Right cardiac atrium (tissue), 5 donors: ENCODE results near the gene TANGO6. TPM values are rescaled to one million over a fixed set of nuclear protein-coding genes. Genes with fewer than 3 reads are reported as not detected.

Source experiments
- ATAC-seq, 2 donors: fragments of 200-7000 bp; cut with Tn5 transposase; one replicate each; pipeline versions ENCODE4 v1.8.0 to v1.9.1; 2020; ENCODE audit warnings: moderate library complexity in 2 of 2, mild to moderate bottlenecking in 1 of 2
- DNase-seq, 3 donors: peaks; one replicate each; pipeline ENCODE4 v3.0.0-alpha.2; 2020
- H3K27ac ChIP-seq: one replicate; pipeline ENCODE4 v1.5.1; 2013; ENCODE audit warnings: mild to moderate bottlenecking, low read length, control low read depth, moderate library complexity
- H3K27me3 ChIP-seq: one replicate; pipeline ENCODE4 v1.6.1; 2013; ENCODE audit not compliant: control insufficient read depth, insufficient read depth
- H3K4me1 ChIP-seq: one replicate; pipeline ENCODE4 v1.6.1; 2013; ENCODE audit warnings: low read length; ENCODE audit not compliant: control insufficient read depth, insufficient read depth
- H3K4me3 ChIP-seq: one replicate; pipeline ENCODE4 v1.5.1; 2013; ENCODE audit warnings: low read length, control low read depth
- H3K9me3 ChIP-seq: one replicate; pipeline ENCODE4 v1.6.1; 2013; ENCODE audit warnings: low read length; ENCODE audit not compliant: control insufficient read depth
- WGBS: extraction: QIAGEN DNeasy Blood & Tissue Kit; methylation state at CpG from one replicate; pipeline ENCODE4 v1.1.7; 2013; 5-methylcytosine and 5-hydroxymethylcytosine counted together
- intact Hi-C, 4 donors: fragments of 100-400 bp; cut with DNase I; formaldehyde crosslinking; loops; one replicate each; pipeline versions ENCODE4 v1.11.0 to v1.14.0; 2022 to 2023
- long read RNA-seq, 4 donors: library from polyadenylated mRNA; unstranded; transcript quantifications; one replicate each; pipeline ENCODE4 v2.0.0, GENCODE V29; 2020 to 2021
- polyA plus RNA-seq: library from polyadenylated mRNA; stranded (reverse); fragments of 200-250 nt; gene quantifications from one replicate; pipeline ENCODE4 v1.2.3, GENCODE V29; 2013
- total RNA-seq, 4 donors: library from RNA; stranded (reverse); fragmentation: NEBNext Ultra II Directional; extraction: Animal tissue kit (Norgen Biotek cat#: 25700); gene quantifications; one replicate each; pipeline ENCODE4 v1.2.1, GENCODE V29; 2021
- donor health status: healthy with polysubstance abuse.
- donor health status: DM: no; HTN: yes; CAD: no.
- donor health status: DM: no; HTN: no; CAD: no.
- donor health status: DM: no; HTN: yes; CAD: no; lungs with severe emphysema.
- donor health status: DM: yes; HTN: yes; CAD: no.

The TANGO6 gene
- total RNA-seq, result 10 to 100 TPM in 2 of 4 donors, 1 to 10 TPM in 2; 8.8 to 11.5 (median 10.0) TPM
- polyA plus RNA-seq, result 2.1 TPM
- long read RNA-seq, donor 1, full-length matches to known transcripts, result 7 of 12 reads
- long read RNA-seq, donor 1, partial matches to known transcripts, result 2 of 12 reads
- long read RNA-seq, donor 1, other reads (novel, unspliced or antisense), result 3 of 12 reads
- long read RNA-seq, donor 2, full-length matches to known transcripts, result 7 of 9 reads
- long read RNA-seq, donor 2, partial matches to known transcripts, result 2 of 9 reads
- long read RNA-seq, donor 2, other reads (novel, unspliced or antisense), result 0 of 9 reads
- long read RNA-seq, donor 3, full-length matches to known transcripts, result 20 of 38 reads
- long read RNA-seq, donor 3, partial matches to known transcripts, result 9 of 38 reads
- long read RNA-seq, donor 3, other reads (novel, unspliced or antisense), result 9 of 38 reads
- long read RNA-seq, donor 4, full-length matches to known transcripts, result 3 of 4 reads
- long read RNA-seq, donor 4, partial matches to known transcripts, result 1 of 4 reads
- long read RNA-seq, donor 4, other reads (novel, unspliced or antisense), result 0 of 4 reads

DNA sequence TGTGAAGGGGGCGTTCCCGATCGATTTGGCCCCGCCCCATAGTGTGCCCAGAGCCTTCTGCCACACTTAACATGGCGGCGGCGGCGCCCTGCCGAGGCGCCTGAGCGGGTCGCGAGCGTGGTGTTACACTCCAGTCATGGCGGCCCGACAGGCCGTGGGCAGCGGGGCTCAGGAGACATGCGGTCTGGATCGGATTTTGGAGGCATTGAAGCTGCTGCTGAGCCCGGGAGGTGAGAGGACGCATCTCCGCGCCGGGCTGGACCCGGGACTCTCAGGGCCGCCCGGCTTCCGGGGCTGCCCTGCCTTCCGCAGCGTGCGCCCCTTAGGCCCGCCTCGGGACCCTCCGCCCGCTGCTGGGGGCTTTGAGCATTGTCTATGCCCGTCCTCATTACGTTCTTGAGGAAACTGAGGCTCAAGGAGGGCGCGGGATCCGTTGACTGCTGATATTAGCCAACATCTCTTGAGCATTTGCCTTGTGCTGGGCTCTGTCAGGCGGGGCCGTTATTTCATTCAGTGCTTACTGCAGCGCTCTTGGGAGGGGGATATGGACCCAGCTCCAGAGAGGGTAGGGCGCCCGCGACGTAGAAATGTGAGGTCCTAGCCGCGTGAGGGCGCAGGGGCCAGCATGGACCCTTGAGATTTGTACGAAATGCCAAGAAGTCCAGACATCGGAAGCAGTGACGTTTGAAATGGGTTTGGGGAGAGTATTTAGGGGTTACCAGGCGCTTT lies at the start of gene TANGO6:
Gene TANGO6, plus strand, starts transcription at position 50 of the 729 bp plus-strand sequence. Its CDS starts 87 bp downstream, at position 137.
- Histone ChIP-seq H3K27ac (peak within 1 kb of the TSS; percentile 91), H3K9me3 (no peaks in the 10 kb centered on the region), H3K4me3 (peak within 1 kb of the TSS; percentile 98), H3K27me3 (no peaks in the 10 kb centered on the region), H3K4me1 (no peaks in the 10 kb centered on the region)
- peak; percentile 99 for ATAC-seq
- intact Hi-C loops, result loop anchor here in 1 of 4 donors (10.0 kb wide), 1 partner anchor 309 kb away; the partner anchor contains the start of gene ZFP90
- WGBS, result under 1% methylated on average over 55 of the region's 55 CpGs
- peak; percentile 90 to 96 (median 95) for DNase-seq

DNA sequence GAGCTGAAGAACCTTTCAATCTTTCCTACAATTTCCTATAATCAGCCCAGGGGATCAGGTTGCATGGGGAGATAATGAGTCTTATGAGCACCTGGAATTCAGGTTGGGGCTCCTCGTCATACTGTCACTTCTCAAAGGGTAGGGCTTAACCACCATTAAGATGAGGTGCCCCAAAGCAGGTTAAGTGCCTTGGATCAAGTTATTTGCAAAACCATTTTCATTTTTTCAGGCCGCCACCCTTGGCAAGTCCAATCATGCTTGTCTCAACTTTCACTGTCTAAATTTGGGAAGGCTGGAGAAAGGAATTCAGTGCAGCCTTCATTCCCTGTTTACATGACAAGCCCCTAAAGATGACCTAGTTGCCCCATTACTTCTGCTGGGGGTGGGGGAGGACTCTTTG lies 44.9 kb upstream of the TANGO6 start:
- DNase-seq, result no peak
- Histone ChIP-seq H3K4me3 (no peak overlapping the region), H3K4me1 (no peaks in the 10 kb centered on the region), H3K27me3 (no peaks in the 10 kb centered on the region), H3K27ac (no peak overlapping the region), H3K9me3 (no peaks in the 10 kb centered on the region)
- 78% methylated on average over 2 of the region's 2 CpGs for WGBS
- no peak for ATAC-seq
- intact Hi-C loops, result no loop called here

DNA sequence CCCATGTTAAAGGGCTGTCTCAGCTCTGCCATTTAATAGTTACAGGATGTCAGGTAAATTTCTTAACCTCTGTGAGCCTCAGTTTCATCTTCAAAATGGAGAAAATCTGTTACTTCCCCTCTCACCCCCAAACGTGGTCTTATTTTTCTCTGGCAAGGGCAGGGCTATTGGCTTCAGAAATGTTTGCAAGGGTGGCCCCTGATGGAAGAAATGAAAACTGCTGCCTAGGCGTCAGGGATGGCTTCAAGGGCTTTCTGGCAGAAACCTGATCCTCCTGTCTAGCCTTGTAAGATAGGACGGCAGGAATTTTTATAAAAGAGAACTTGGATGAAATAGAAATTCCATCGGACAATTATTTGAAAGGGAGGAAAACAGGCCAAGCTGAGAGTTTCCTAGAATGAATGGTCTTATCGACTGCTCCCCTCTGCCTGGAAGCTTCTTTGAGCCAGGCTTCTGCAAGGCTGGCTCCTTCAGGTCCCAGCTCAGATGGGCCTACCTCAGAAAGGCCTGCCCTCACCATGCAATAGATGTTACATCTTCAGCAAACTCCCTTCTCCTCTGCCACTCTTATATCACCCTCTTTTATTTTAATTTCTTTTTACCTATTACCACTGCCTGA lies 43.0 kb upstream of the TANGO6 start:
- Histone ChIP-seq H3K27ac (no peak overlapping the region), H3K4me3 (no peak overlapping the region), H3K4me1 (no peaks in the 10 kb centered on the region), H3K27me3 (no peaks in the 10 kb centered on the region), H3K9me3 (no peaks in the 10 kb centered on the region)
- peak; percentile 79 to 83 for ATAC-seq
- intact Hi-C loops, result no loop called here
- DNase-seq, result peak in 1 of 3 donors; percentile 58
- WGBS, result 8% methylated on average over 5 of the region's 5 CpGs

DNA sequence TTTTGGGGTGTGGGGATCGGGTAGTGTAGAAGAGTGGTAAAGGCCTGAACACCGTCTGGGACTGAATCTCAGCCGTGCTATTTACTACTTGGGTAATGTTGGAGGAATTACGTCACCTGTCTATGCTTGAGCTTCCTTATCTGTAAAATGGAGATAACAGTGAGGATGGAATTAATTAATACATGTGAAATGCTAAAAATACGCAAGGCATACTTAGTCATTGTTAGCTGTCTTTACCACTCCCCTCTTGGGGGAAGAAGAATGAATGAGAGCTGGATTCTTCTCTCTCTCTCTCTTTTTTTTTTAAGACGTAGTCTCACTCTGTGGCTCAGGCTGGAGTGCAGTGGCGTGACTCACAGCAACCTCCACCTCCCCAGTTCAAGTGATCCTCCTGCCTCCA lies 41.1 kb upstream of the TANGO6 start:
- H3K4me1 ChIP-seq, result no peaks in the 10 kb centered on the region
- ATAC-seq (no peak), DNase-seq (no peak)
- no peak overlapping the region for H3K4me3 ChIP-seq
- H3K27ac ChIP-seq, result no peak overlapping the region
- WGBS, result 78% methylated on average over 7 of the region's 7 CpGs
- no peaks in the 10 kb centered on the region for H3K27me3 ChIP-seq
- intact Hi-C loops, result no loop called here
- no peaks in the 10 kb centered on the region for H3K9me3 ChIP-seq

DNA sequence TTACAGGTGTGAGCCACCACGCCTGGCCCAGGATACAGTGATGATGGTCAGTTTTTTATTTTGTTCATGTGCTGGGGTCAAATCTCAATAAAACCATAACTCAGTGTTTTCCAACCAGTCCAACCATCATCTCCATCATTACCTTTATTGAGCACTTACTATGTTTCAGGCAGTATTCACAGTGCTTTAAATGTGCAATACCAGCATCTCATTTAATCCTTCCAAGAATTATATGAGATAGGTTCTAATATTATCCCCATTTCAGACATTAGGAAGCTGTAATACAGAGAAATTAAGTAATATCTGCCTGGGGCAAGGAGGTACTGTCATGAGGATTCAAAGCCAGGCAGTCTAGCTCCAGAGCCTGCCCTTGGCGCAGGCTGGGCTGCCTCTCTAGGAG lies 36.9 kb upstream of the TANGO6 start:
- ATAC-seq (no peak), DNase-seq (no peak)
- intact Hi-C loops, result no loop called here
- no peaks in the 10 kb centered on the region for H3K9me3 ChIP-seq
- no peak overlapping the region for H3K27ac ChIP-seq
- H3K4me1 ChIP-seq, result no peaks in the 10 kb centered on the region
- no peaks in the 10 kb centered on the region for H3K27me3 ChIP-seq
- no peak overlapping the region for H3K4me3 ChIP-seq
- whole genome bisulfite sequencing, result 88% methylated on average over 2 of the region's 2 CpGs

DNA sequence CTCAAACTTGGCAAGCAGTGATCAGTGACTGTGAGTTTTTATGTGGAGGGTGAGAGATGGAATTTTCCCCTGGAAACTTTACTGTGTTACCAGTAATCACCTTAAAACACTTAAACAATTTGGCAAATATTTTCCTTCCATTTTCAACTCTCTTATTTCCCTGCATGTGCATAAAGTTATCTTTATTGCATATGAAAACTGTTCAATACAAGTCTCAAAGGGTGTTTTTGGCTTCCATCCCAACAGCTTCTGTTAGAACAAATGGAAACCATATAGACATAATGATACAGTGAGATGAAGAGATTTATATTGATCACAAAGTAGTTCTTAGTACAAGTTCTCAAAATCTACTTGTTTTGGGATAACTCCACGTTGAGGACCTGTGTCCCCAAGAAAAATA lies 36.4 kb upstream of the TANGO6 start:
- Histone ChIP-seq H3K4me1 (no peaks in the 10 kb centered on the region), H3K27ac (no peak overlapping the region), H3K9me3 (no peaks in the 10 kb centered on the region), H3K27me3 (no peaks in the 10 kb centered on the region), H3K4me3 (no peak overlapping the region)
- ATAC-seq (no peak), DNase-seq (no peak)
- intact Hi-C loops, result no loop called here
- WGBS, result 59% methylated on average over 1 of the region's 1 CpG

DNA sequence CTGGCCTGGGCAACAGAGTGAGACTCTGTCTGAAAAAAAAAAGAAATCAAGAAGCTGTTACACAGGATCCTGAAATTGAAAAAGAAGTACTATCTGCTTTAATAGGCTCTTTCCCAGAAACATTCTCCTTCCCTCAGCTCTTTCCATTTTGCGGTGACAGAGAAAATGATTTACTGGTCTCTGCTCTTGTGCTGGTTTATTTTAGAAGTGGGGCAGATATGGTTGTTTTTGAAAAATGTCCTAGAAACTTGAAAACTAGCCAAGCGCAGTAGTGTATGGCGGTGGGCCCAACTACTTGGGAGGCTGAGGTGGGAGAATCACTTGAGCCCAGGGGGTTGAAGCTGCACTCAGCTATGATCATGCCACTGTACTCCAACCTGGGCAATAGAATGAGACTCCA lies 28.8 kb upstream of the TANGO6 start:
- no peak overlapping the region for H3K27ac ChIP-seq
- DNase-seq (no peak), ATAC-seq (no peak)
- H3K4me1 ChIP-seq, result no peaks in the 10 kb centered on the region
- no peaks in the 10 kb centered on the region for H3K27me3 ChIP-seq
- intact Hi-C loops, result no loop called here
- WGBS, result 85% methylated on average over 3 of the region's 3 CpGs
- H3K9me3 ChIP-seq, result no peaks in the 10 kb centered on the region
- H3K4me3 ChIP-seq, result no peak overlapping the region

DNA sequence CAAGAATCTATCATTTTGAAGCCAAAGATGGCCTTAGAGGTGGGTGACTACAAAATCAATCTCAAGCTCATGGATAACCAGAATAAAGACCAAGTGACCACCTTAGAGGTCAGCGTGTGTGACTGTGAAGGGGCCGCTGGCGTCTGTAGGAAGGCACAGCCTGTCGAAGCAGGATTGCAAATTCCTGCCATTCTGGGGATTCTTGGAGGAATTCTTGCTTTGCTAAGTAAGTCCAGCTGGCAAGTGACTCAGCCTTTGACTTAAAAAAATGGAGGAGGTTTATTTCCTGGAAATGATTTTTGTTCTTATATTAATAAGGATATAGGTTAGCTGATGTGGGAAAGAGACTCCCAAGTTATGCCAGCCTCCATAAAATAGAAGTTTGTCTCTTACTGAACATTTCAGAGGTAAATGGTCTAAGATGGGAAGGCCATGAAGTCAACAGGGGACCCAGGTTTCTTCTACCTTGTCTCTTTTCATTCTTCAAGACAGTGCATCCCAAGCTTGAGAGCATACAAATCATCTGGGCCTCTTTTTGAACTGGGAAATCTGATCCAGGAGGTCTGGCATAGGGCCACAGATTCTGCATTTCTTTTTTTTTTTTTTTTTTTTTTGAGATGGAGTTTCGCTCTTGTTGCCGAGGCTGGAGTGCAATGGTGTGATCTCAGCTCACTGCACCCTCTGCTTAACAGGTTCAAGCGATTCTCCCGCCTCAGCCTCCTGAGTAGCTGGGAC lies 19.8 kb upstream of the TANGO6 start:
- intact Hi-C loops, result no loop called here
- H3K27me3 ChIP-seq, result no peaks in the 10 kb centered on the region
- no peaks in the 10 kb centered on the region for H3K9me3 ChIP-seq
- ATAC-seq, result no peak
- no peaks in the 10 kb centered on the region for H3K4me1 ChIP-seq
- WGBS, result 66% methylated on average over 8 of the region's 8 CpGs
- no peak overlapping the region for H3K4me3 ChIP-seq
- DNase-seq, result no peak
- no peak overlapping the region for H3K27ac ChIP-seq

DNA sequence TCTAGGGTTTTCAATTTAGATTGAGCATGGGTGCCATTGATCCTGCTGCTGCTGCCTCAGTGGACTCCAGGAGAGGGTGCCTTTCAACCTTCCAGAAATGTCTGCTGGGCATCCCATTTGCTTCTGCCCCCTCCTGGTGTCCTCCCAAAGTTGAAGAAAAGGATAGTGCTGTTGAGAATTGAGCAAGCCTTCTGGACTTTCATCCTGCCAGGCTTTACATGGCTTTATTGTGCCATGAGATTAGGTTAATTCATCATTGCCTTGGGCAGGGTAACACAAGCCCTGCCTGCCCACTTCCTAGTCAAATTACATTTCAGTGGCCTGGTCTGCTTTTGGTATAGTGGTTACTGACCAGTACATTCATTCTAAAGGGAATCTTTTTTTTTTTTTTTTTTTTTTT lies 17.9 kb upstream of the TANGO6 start:
- no peak overlapping the region for H3K27ac ChIP-seq
- no peak for ATAC-seq
- no peaks in the 10 kb centered on the region for H3K4me1 ChIP-seq
- no peak for DNase-seq
- H3K9me3 ChIP-seq, result no peaks in the 10 kb centered on the region
- H3K4me3 ChIP-seq, result no peak overlapping the region
- intact Hi-C loops, result no loop called here
- no peaks in the 10 kb centered on the region for H3K27me3 ChIP-seq

DNA sequence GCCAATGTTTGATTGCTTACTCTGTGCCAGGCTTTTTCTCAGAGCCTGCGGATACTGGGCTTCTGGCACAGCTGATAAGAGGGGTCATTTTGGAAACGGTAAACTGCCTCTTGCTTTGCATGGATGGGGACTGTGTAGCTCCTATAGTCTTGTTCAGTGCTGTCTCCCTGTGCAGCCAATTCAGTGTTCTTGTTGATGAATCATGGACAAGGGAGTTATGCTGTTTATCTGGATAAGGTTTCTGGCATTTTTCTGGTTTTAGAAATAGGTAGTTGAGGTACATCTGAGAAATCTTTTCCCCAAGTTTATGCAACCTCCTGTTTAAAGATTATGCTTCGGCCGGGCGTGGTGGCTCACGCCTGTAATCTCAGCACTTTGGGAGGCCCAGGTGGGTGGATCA lies 16.7 kb upstream of the TANGO6 start:
- intact Hi-C loops, result no loop called here
- 80% methylated on average over 6 of the region's 6 CpGs for WGBS
- DNase-seq, result no peak
- no peaks in the 10 kb centered on the region for H3K4me1 ChIP-seq
- no peaks in the 10 kb centered on the region for H3K9me3 ChIP-seq
- no peaks in the 10 kb centered on the region for H3K27me3 ChIP-seq
- H3K4me3 ChIP-seq, result no peak overlapping the region
- ATAC-seq, result no peak
- no peak overlapping the region for H3K27ac ChIP-seq
